ENCODE measurements around the gene KLB. TPM values are rescaled to one million over a fixed set of nuclear protein-coding genes. Genes with fewer than 3 reads are reported as not detected.

The KLB gene
- polyA plus RNA-seq, 1 experiment: not detected

DNA sequence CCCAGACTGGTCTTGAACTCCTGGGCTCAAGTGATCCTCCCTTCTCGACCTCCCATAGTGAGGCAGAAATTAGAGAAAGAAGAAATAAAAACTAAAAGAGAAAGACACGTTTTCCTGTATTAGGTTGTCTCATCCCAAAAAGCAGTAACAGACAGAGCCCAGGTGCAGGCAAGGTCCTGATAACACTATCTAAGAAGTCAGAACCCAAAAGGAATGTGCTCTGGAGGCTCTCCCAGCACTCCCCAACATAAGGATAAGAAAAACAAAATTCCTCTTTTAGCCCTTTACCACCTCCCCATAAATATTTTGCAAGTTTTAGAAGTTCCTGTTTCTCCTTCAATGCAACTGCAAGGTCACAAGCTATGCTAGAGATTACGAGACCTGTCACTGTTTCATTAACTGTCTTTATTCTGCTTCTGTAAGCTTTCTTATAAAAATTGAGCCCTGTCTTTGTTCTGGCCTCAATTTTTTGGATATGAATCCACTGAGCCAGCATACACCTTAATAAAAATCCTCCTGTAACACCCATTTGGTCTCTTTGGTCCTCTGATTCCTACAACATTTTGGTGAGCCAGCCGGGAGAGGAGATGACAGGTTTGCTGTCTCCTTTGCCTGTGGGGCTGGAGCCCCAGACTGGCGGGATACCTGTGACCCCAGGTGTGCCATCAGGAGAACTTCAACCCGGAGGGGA is 78.0 kb downstream of the KLB start:
- H3K27me3 ChIP-seq (ENCODE audit: control insufficient read depth, insufficient read depth, low read length): no peaks in the 10 kb centered on the region
- DNase-seq (ENCODE audit: low read depth): no peak
- no peak overlapping the region for H3K4me3 ChIP-seq (ENCODE audit: low read depth, low read length)
- no peaks in the 10 kb centered on the region for H3K36me3 ChIP-seq (ENCODE audit: control insufficient read depth, insufficient read depth, low read length)
- TF ChIP-seq, protein P1, sequence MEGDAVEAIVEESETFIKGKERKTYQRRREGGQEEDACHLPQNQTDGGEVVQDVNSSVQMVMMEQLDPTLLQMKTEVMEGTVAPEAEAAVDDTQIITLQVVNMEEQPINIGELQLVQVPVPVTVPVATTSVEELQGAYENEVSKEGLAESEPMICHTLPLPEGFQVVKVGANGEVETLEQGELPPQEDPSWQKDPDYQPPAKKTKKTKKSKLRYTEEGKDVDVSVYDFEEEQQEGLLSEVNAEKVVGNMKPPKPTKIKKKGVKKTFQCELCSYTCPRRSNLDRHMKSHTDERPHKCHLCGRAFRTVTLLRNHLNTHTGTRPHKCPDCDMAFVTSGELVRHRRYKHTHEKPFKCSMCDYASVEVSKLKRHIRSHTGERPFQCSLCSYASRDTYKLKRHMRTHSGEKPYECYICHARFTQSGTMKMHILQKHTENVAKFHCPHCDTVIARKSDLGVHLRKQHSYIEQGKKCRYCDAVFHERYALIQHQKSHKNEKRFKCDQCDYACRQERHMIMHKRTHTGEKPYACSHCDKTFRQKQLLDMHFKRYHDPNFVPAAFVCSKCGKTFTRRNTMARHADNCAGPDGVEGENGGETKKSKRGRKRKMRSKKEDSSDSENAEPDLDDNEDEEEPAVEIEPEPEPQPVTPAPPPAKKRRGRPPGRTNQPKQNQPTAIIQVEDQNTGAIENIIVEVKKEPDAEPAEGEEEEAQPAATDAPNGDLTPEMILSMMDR (IDR thresholded peaks at IDR 0.05; ENCODE audit: insufficient read depth, low read depth, low read length): no peak
- ChIA-PET POLR2A (no interaction called here), CTCF (interaction anchor here (1.3 kb wide), 1 partner anchor 15 kb away, joined by 3 read pairs; no protein-coding TSS in a partner anchor)

DNA sequence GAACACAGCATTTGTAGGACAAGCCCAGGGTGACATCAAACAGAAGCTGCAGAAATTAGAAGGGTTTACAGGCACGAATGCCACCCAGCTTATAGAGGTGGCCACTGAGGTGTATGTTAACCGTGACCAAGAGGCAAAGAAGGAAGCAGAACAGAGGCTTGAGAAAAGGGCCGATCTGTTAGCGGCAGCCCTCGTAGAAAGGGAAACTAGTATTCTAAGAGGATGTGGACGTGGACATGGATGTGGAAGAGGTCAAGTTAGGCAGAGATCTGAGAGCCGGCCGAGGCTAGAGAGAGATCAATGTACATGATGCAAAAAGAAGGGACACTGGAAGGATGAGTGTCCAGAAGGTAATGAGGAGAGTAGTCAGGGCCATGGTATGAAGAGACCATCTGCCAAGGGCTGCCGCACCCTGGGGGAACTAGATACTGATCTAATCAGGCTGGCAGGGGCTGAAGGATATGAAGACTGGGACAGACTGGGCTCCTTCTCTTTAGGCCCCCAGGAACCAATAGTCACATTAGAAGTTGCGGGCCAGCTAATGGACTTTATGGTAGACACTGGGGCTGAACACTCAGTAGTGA is 79.6 kb downstream of the KLB start:
- CTCF ChIA-PET: no interaction called here
- POLR2A ChIA-PET: no interaction called here
- DNase-seq (ENCODE audit: low read depth): no peak
- Histone ChIP-seq H3K36me3 (ENCODE audit: control insufficient read depth, insufficient read depth, low read length) (no peaks in the 10 kb centered on the region), H3K27me3 (ENCODE audit: control insufficient read depth, insufficient read depth, low read length) (no peaks in the 10 kb centered on the region), H3K4me3 (ENCODE audit: low read depth, low read length) (no peak overlapping the region)
- TF ChIP-seq, protein P1 (IDR thresholded peaks at IDR 0.05; ENCODE audit: insufficient read depth, low read depth, low read length): no peak

DNA sequence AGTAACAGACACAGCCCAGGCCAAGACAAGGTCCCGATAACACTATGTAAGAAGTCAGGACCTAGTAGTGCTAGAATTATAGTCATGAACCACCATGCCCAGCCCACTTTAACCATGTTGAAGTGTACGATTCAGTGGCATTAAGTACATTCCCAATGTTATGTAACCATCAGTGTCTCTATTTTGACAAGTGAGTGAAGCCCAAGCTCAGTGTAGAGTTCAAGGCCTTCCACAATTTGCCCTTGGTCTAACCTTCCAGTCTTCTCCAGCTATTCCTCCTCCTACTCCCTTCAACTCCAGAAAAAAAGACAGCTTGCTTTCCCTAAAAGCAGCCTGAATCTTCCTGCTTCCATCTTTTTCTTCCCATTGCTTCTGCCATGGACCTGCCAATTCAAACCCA is 83.6 kb downstream of the KLB start:
- CTCF ChIA-PET: interaction anchor here (1.5 to 1.8 kb wide), 2 partner anchors 19 to 21 kb away, joined by 3 to 5 read pairs; no protein-coding TSS in a partner anchor
- POLR2A ChIA-PET: no interaction called here
- no peaks in the 10 kb centered on the region for H3K27me3 ChIP-seq (ENCODE audit: control insufficient read depth, insufficient read depth, low read length)
- H3K4me3 ChIP-seq (ENCODE audit: low read depth, low read length): no peak overlapping the region
- TF ChIP-seq, protein P1 (IDR thresholded peaks at IDR 0.05; ENCODE audit: insufficient read depth, low read depth, low read length): no peak
- DNase-seq (ENCODE audit: low read depth): no peak
- no peaks in the 10 kb centered on the region for H3K36me3 ChIP-seq (ENCODE audit: control insufficient read depth, insufficient read depth, low read length)

DNA sequence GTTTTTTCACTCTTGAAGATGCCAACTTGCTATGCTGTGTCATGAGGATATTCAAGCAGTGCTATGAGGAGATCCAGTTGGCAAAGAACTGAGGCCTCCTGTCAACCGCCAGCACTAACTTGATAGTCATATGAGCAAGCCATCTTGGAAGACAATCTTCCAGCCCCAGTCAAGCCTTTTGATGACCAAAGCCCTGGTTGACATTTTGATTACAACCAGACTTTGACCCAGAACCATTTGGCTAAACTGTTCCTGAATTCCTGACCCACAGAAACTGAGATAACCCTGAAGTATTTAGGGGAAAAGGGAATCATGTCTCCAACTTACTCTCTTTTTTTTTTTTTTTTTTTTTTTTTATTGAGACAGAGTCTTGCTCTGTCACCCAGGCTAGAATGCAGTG is 87.6 kb downstream of the KLB start:
- Histone ChIP-seq H3K27me3 (ENCODE audit: control insufficient read depth, insufficient read depth, low read length) (no peaks in the 10 kb centered on the region), H3K36me3 (ENCODE audit: control insufficient read depth, insufficient read depth, low read length) (peaks cover 2% of the 10 kb centered on the region; the same call in 1 of the 2 replicates), H3K4me3 (ENCODE audit: low read depth, low read length) (no peak overlapping the region)
- TF ChIP-seq, protein P1 (IDR thresholded peaks at IDR 0.05; ENCODE audit: insufficient read depth, low read depth, low read length): no peak
- ChIA-PET CTCF (no interaction called here), POLR2A (no interaction called here)
- no peak for DNase-seq (ENCODE audit: low read depth)

DNA sequence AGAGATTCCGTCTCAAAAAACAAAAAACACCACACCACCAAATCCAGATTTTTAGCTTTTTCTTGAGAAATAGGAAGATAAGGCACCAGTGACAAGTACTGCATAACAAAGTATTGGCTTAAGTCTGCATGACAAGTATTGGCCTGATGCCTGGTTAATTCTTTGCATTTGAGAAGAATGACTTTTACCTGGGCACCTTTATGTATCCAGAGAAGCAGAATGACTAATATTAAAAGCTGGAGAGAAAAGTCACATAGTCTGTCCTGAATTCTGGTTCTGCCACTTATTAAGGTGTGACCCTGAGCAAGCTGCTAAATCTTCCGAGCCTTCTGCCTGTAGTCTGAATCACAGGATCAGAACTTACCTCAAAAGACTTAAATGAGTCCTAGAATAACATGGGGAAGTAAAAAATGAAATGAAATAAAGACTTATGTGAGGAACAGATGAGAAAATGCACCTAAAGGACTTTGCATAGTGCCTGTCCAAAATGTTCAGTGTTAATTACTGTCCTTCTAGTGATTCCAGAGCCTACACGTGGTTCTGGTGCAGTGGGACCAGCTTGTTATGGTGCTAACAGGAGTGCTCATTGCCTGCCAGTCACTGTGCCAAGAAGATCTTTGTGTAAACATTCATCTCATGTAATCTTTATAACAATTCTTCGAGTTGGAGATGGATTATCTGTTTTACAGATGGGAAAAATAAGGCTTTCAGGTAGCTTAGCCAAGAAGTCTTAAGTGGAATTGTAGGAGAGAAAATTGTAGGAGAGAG is 88.9 kb downstream of the KLB start:
- CTCF ChIA-PET: no interaction called here
- H3K27me3 ChIP-seq (ENCODE audit: control insufficient read depth, insufficient read depth, low read length): no peaks in the 10 kb centered on the region
- peaks cover 2% of the 10 kb centered on the region; the same call in 1 of the 2 replicates for H3K36me3 ChIP-seq (ENCODE audit: control insufficient read depth, insufficient read depth, low read length)
- no peak overlapping the region for H3K4me3 ChIP-seq (ENCODE audit: low read depth, low read length)
- no peak for DNase-seq (ENCODE audit: low read depth)
- POLR2A ChIA-PET: interaction anchor here (0.8 kb wide), 1 partner anchor 17 kb away, joined by 3 read pairs; no protein-coding TSS in a partner anchor
- TF ChIP-seq, protein P1 (IDR thresholded peaks at IDR 0.05; ENCODE audit: insufficient read depth, low read depth, low read length): no peak
